Measurements from ENCODE around the gene SLC27A6.

Gene SLC27A6

DNA sequence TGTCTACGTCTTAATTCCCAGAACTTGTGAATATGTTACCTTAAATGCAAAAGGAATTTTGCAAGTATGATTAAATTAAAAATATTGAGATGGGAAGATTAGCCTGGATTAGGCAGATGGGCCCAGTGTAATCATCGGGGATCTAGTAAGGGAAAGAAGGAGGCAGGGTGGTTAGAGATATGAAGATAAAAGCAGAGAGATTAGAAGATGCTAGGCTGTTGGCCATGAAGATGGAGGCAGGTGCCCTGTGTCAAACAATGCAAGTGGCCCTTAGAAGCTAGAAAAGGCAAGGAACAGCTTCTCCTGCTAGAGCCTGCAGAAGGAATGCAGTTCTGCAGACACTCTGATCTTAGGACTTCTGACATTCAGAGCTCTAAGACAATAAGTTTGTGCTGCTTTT is 100.4 kb downstream of the SLC27A6 start:
- no peak for DNase-seq

DNA sequence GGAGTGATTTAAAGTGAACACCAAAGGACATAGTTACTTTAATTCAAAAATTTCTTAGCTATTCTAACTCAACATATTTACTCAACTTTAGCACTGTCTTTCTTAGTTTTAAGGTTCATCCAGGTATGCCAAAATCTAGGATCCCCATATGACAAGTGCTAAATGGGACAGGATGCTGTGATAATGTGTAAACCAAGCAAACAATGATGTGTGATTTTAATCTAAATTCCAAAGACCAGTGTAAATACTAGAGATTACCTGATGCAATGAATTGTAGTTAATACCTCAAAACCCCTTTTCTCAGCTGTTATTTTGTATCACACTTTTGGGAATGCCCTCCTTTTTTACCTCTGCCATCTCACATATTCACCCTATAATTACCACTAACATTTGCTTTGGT is 102.5 kb downstream of the SLC27A6 start:
- DNase-seq, result no peak

GRCh38 chr5:129069292-129069691 is 104.0 kb downstream of the SLC27A6 start:
- DNase-seq, result no peak

DNA sequence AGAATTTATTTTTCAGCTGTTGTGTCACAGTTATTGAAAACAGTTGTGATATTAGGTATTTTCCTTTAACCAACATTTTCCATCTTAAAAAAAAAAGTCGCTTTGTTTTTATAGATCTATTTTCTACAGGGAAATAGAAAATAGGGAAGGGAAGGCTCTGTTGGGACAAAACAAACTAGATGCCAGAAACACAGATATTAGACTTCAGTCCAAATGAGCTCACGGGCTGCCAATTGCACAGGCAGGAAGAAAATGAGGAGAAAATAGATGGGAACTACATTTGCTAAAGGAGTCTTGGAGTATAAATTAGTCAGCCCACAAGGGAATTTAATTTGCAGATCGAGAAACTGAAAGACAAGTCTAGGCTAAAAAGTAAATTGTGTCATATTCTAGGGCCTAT is 107.8 kb downstream of the SLC27A6 start:
- DNase-seq, result no peak

GRCh38 chr5:129074903-129075302 is 109.6 kb downstream of the SLC27A6 start:
- no peak for DNase-seq

DNA sequence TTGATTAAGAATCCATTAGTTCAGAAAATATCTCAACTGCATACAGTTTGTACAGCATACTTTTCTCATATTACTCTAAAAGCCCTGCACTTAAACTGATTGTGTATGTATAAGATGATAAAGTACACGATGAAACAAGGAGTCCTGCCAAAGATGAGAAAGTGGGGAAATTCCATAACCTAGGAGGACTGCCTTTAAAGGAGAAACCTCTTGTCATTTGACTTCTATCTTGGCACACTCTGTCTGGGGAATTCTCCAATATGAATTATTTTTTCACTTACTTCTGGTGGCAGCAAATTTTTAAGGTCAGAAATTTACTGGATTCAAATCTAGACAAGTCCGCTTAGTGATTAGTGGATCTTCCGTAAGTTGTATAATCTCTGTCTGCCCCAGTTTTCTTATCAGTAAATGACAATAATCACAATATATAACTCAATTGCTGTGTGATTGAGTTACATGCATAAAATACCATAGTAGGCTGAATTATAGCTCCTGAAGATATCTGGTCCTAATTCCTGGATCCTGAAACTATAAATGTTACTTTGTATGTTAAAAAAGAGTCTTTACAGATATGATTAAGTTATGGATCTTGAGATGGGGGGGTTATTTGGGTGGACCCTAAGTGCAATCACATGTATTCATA is 112.3 kb downstream of the SLC27A6 start:
- DNase-seq, result no peak

GRCh38 chr5:129078247-129078646 is 113.0 kb downstream of the SLC27A6 start:
- DNase-seq, result no peak

DNA sequence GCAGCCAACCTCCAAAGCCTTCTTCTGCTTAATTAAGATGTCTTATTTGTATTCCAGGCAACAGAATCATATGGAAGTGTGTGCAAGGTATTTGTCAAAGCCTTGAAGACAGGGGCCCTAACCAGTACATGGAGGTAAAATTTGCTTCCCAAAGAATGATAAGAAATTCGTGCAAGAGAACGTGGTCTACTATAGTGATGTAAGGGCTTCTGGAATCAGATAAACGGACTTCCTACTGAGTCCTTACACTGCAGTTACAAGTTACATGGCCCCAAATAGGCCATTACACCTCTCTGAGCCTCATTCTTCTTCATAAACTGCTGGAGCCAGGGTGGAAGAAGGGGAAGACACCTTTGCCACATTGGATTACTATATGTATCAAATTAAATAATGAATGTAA is 113.4 kb downstream of the SLC27A6 start:
- no peak for DNase-seq

GRCh38 chr5:129079496-129079895 is 114.2 kb downstream of the SLC27A6 start:
- no peak for DNase-seq

GRCh38 chr5:129080766-129081165 is 115.5 kb downstream of the SLC27A6 start:
- DNase-seq, result no peak

DNA sequence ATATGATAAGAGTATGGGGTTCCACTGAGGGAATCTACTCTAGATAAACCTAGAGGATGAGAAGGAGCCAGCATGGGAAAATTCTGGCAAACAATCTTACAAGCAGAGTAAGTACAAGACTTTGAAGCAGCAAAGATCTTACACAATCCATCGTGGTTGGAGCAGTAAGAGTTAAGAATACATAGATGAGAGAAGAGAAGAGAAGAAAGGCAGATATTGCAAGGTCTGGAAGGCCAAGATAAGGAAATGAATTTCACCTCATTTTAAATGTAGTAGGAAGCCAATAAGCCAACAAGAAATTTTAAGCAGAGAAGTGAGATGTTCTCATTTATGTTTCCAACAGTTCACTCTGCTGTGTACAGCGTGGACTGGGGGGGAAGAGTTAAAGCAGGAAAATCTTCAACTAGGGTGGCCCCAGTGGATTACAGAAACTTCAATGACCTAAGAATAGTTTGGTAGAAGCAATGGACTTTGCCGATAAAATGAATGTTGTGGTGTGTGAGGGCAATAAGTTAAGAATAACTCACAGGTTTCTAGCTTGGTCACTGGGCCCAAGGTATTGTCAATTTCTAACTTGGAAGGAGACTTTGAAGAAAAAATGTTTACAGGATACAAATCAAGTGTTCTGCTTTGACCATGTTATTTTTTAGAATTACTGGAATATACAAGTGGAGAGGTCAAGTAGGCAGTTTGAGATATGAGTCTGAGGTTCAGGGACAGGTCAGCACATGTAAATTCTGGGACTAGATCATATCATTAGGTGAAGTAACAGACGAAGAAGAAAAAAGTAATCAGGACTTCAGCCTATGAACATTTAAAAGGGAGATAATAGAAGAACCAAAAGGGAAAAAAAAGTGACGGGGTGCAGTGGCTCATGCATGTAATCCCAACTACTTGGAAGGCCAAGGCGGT is 117.2 kb downstream of the SLC27A6 start:
- DNase-seq, result no peak

All from NCI-H1105 (cell line).